ENCODE data around the gene HJURP.

HJURP gene

GRCh38 chr2:233829193-233830110 is 24.9 kb downstream of the HJURP start:
- H3K4me2 ChIP-seq (ENCODE audit: insufficient read depth, low read length, poor library complexity, severe bottlenecking) = no peak overlapping the region
- no peak for DNase-seq (ENCODE audit: low spot score)

GRCh38 chr2:233828546-233829192 is 25.7 kb downstream of the HJURP start:
- no peak overlapping the region for H3K4me3 ChIP-seq (ENCODE audit: low read length in 2 of 2)
- H2AFZ ChIP-seq (ENCODE audit: low read length) = no peak overlapping the region
- peaks cover 1% of the 10 kb centered on the region for H3K79me1 ChIP-seq (ENCODE audit: low read depth, low read length)
- H3K4me1 ChIP-seq (ENCODE audit: control insufficient read depth in 2 of 2, insufficient read depth in 1 of 2, low read depth in 1 of 2, low read length in 2 of 2) = peaks cover 6% of the 10 kb centered on the region in 2 donors
- H4K8ac ChIP-seq (ENCODE audit: low read depth, low read length) = no peak overlapping the region
- no CpG with 5 or more reads among the region's 24 CpGs for WGBS, 2 donors (ENCODE audit: extremely low coverage in 2 of 2, insufficient read length in 2 of 2, insufficient replicate concordance in 1 of 2)
- no peaks in the 10 kb centered on the region for H3K27me3 ChIP-seq (ENCODE audit: control insufficient read depth in 3 of 3, insufficient read depth in 3 of 3, low read depth in 1 of 3, low read length in 3 of 3)
- peak overlapping the region; percentile 16 for H3K9ac ChIP-seq (ENCODE audit: low read depth, low read length, poor library complexity)
- H3K18ac ChIP-seq (ENCODE audit: low read length) = peak overlapping the region; percentile 51
- peak overlapping the region; percentile 27 for H3K4ac ChIP-seq (ENCODE audit: low read length)
- no peak overlapping the region for H2BK5ac ChIP-seq (ENCODE audit: low read length)
- H4K91ac ChIP-seq (ENCODE audit: low read depth, low read length, poor library complexity) = no peak overlapping the region
- peaks cover 2 to 7% of the 10 kb centered on the region in 2 donors for H3K36me3 ChIP-seq (replicated peaks in 1 of 2; ENCODE audit: control insufficient read depth in 2 of 2, insufficient read depth in 2 of 2, low read length in 2 of 2)
- H3K27ac ChIP-seq (replicated peaks; ENCODE audit: low read length) = no peak overlapping the region
- peak overlapping the region; percentile 31 for H3K14ac ChIP-seq (ENCODE audit: low read length)
- H2BK120ac ChIP-seq (ENCODE audit: low read depth, low read length) = no peak overlapping the region
- peak overlapping the region; percentile 58 for H2BK15ac ChIP-seq (ENCODE audit: low read length)
- H3K9me3 ChIP-seq (replicated peaks in 1 of 2; ENCODE audit: control insufficient read depth in 2 of 2, insufficient read depth in 1 of 2, low read depth in 1 of 2, low read length in 2 of 2) = no peaks in the 10 kb centered on the region
- no peak overlapping the region for H3K4me2 ChIP-seq (ENCODE audit: insufficient read depth, low read length, poor library complexity, severe bottlenecking)
- H2BK12ac ChIP-seq (ENCODE audit: low read length) = peak overlapping the region; percentile 95
- no peak for DNase-seq (ENCODE audit: low spot score)
- peak overlapping the region; percentile 90 for H2AK5ac ChIP-seq (ENCODE audit: low read depth, low read length)
- H3K23ac ChIP-seq (ENCODE audit: low read depth, low read length, poor library complexity) = no peak overlapping the region

More at GRCh38 chr2:233829193-233830110, 24.9 kb downstream of the HJURP start:
- Histone ChIP-seq H3K9ac (ENCODE audit: low read depth, low read length, poor library complexity) (no peak overlapping the region), H2AFZ (ENCODE audit: low read length) (no peak overlapping the region), H2BK5ac (ENCODE audit: low read length) (no peak overlapping the region), H2BK12ac (ENCODE audit: low read length) (peak overlapping the region; percentile 11), H3K27me3 (ENCODE audit: control insufficient read depth in 3 of 3, insufficient read depth in 3 of 3, low read depth in 1 of 3, low read length in 3 of 3) (no peaks in the 10 kb centered on the region), H2BK120ac (ENCODE audit: low read depth, low read length) (no peak overlapping the region), H4K8ac (ENCODE audit: low read depth, low read length) (peak overlapping the region; percentile 92), H2AK5ac (ENCODE audit: low read depth, low read length) (peak overlapping the region; percentile 8), H4K91ac (ENCODE audit: low read depth, low read length, poor library complexity) (no peak overlapping the region), H3K27ac (replicated peaks; ENCODE audit: low read length) (no peak overlapping the region), H3K9me3 (replicated peaks in 1 of 2; ENCODE audit: control insufficient read depth in 2 of 2, insufficient read depth in 1 of 2, low read depth in 1 of 2, low read length in 2 of 2) (no peaks in the 10 kb centered on the region), H3K18ac (ENCODE audit: low read length) (peak overlapping the region; percentile 41), H3K23ac (ENCODE audit: low read depth, low read length, poor library complexity) (no peak overlapping the region), H3K36me3 (replicated peaks in 1 of 2; ENCODE audit: control insufficient read depth in 2 of 2, insufficient read depth in 2 of 2, low read length in 2 of 2) (peaks cover 4 to 14% of the 10 kb centered on the region in 2 donors), H2BK15ac (ENCODE audit: low read length) (no peak overlapping the region), H3K4ac (ENCODE audit: low read length) (no peak overlapping the region), H3K79me1 (ENCODE audit: low read depth, low read length) (peaks cover 1% of the 10 kb centered on the region), H3K14ac (ENCODE audit: low read length) (no peak overlapping the region), H3K4me3 (ENCODE audit: low read length in 2 of 2) (no peak overlapping the region), H3K4me1 (ENCODE audit: control insufficient read depth in 2 of 2, insufficient read depth in 1 of 2, low read depth in 1 of 2, low read length in 2 of 2) (peaks cover 6% of the 10 kb centered on the region in 2 donors)
- no CpG with 5 or more reads among the region's 15 CpGs for WGBS, 2 donors (ENCODE audit: extremely low coverage in 2 of 2, insufficient read length in 2 of 2, insufficient replicate concordance in 1 of 2)

- H3K36me3 ChIP-seq (replicated peaks in 1 of 2; ENCODE audit: control insufficient read depth in 2 of 2, insufficient read depth in 2 of 2, low read length in 2 of 2) = no peaks in the 10 kb centered on the region
- DNase-seq (ENCODE audit: low spot score) = no peak
- no peak overlapping the region for H3K4me3 ChIP-seq (ENCODE audit: low read length in 2 of 2)
- no peak overlapping the region for H2BK120ac ChIP-seq (ENCODE audit: low read depth, low read length)
- H4K91ac ChIP-seq (ENCODE audit: low read depth, low read length, poor library complexity) = no peak overlapping the region
- H3K4me1 ChIP-seq (ENCODE audit: control insufficient read depth in 2 of 2, insufficient read depth in 1 of 2, low read depth in 1 of 2, low read length in 2 of 2) = peaks cover 0 to 3% of the 10 kb centered on the region in 2 donors
- no CpG with 5 or more reads among the region's 7 CpGs for WGBS, 2 donors (ENCODE audit: extremely low coverage in 2 of 2, insufficient read length in 2 of 2, insufficient replicate concordance in 1 of 2)
- H3K9me3 ChIP-seq (replicated peaks in 1 of 2; ENCODE audit: control insufficient read depth in 2 of 2, insufficient read depth in 1 of 2, low read depth in 1 of 2, low read length in 2 of 2) = no peaks in the 10 kb centered on the region
- H2BK15ac ChIP-seq (ENCODE audit: low read length) = no peak overlapping the region
- H3K23ac ChIP-seq (ENCODE audit: low read depth, low read length, poor library complexity) = no peak overlapping the region
- no peak overlapping the region for H4K8ac ChIP-seq (ENCODE audit: low read depth, low read length)
- no peak overlapping the region for H2AK5ac ChIP-seq (ENCODE audit: low read depth, low read length)
- no peak overlapping the region for H3K14ac ChIP-seq (ENCODE audit: low read length)
- no peak overlapping the region for H3K4ac ChIP-seq (ENCODE audit: low read length)
- H2BK5ac ChIP-seq (ENCODE audit: low read length) = no peak overlapping the region
- H3K4me2 ChIP-seq (ENCODE audit: insufficient read depth, low read length, poor library complexity, severe bottlenecking) = peak overlapping the region; percentile 11
- peaks cover 0 to 3% (median 0%) of the 10 kb centered on the region in 3 experiments for H3K27me3 ChIP-seq (ENCODE audit: control insufficient read depth in 3 of 3, insufficient read depth in 3 of 3, low read depth in 1 of 3, low read length in 3 of 3)
- no peak overlapping the region for H3K27ac ChIP-seq (replicated peaks; ENCODE audit: low read length)
- H2AFZ ChIP-seq (ENCODE audit: low read length) = no peak overlapping the region
- no peak overlapping the region for H3K9ac ChIP-seq (ENCODE audit: low read depth, low read length, poor library complexity)
- H2BK12ac ChIP-seq (ENCODE audit: low read length) = no peak overlapping the region
- no peak overlapping the region for H3K18ac ChIP-seq (ENCODE audit: low read length)
- H3K79me1 ChIP-seq (ENCODE audit: low read depth, low read length) = no peaks in the 10 kb centered on the region
These were observed 30.0 kb downstream of the HJURP start for GRCh38 chr2:233824373-233824772.

- Histone ChIP-seq H4K8ac (ENCODE audit: low read depth, low read length) (peak overlapping the region; percentile 1), H3K23ac (ENCODE audit: low read depth, low read length, poor library complexity) (no peak overlapping the region), H2BK5ac (ENCODE audit: low read length) (no peak overlapping the region), H3K27ac (replicated peaks; ENCODE audit: low read length) (no peak overlapping the region), H2BK120ac (ENCODE audit: low read depth, low read length) (no peak overlapping the region), H2BK15ac (ENCODE audit: low read length) (no peak overlapping the region), H3K9me3 (replicated peaks in 1 of 2; ENCODE audit: control insufficient read depth in 2 of 2, insufficient read depth in 1 of 2, low read depth in 1 of 2, low read length in 2 of 2) (no peaks in the 10 kb centered on the region), H3K4me1 (ENCODE audit: control insufficient read depth in 2 of 2, insufficient read depth in 1 of 2, low read depth in 1 of 2, low read length in 2 of 2) (peaks cover 0 to 2% of the 10 kb centered on the region in 2 donors), H3K4me2 (ENCODE audit: insufficient read depth, low read length, poor library complexity, severe bottlenecking) (no peak overlapping the region), H3K18ac (ENCODE audit: low read length) (peak overlapping the region; percentile 41), H3K36me3 (replicated peaks in 1 of 2; ENCODE audit: control insufficient read depth in 2 of 2, insufficient read depth in 2 of 2, low read length in 2 of 2) (no peaks in the 10 kb centered on the region), H2BK12ac (ENCODE audit: low read length) (no peak overlapping the region), H2AK5ac (ENCODE audit: low read depth, low read length) (peak overlapping the region; percentile 88), H4K91ac (ENCODE audit: low read depth, low read length, poor library complexity) (no peak overlapping the region), H3K4ac (ENCODE audit: low read length) (no peak overlapping the region), H2AFZ (ENCODE audit: low read length) (no peak overlapping the region), H3K14ac (ENCODE audit: low read length) (no peak overlapping the region), H3K79me1 (ENCODE audit: low read depth, low read length) (no peaks in the 10 kb centered on the region), H3K9ac (ENCODE audit: low read depth, low read length, poor library complexity) (no peak overlapping the region), H3K4me3 (ENCODE audit: low read length in 2 of 2) (no peak overlapping the region), H3K27me3 (ENCODE audit: control insufficient read depth in 3 of 3, insufficient read depth in 3 of 3, low read depth in 1 of 3, low read length in 3 of 3) (peaks cover 0 to 3% (median 0%) of the 10 kb centered on the region in 3 experiments)
- no CpG with 5 or more reads among the region's 8 CpGs for WGBS, 2 donors (ENCODE audit: extremely low coverage in 2 of 2, insufficient read length in 2 of 2, insufficient replicate concordance in 1 of 2)
- no peak for DNase-seq (ENCODE audit: low spot score)
These were observed 30.6 kb downstream of the HJURP start for GRCh38 chr2:233823731-233824121.
